Measurements from ENCODE around the gene NOVA1. TPM values are rescaled to one million over a fixed set of nuclear protein-coding genes. Genes with fewer than 3 reads are reported as not detected.
A peak's percentile ranks its signal among the peaks of the same experiment; 100 is the strongest.

NOVA1 gene
- polyA plus RNA-seq, 3 donors: 0.01 TPM; not detected in 2

GRCh38 chr14:26595926-26596542 lies 1.8 kb downstream of the NOVA1 start:
- H3K36me3 ChIP-seq (replicated peaks in 1 of 2; ENCODE audit: control insufficient read depth in 1 of 2, insufficient read depth in 2 of 2, low read length in 2 of 2): no peaks in the 10 kb centered on the region
- Mint-ChIP-seq H3K4me1 (peaks cover 4% of the 10 kb centered on the region), H3K27ac (no peak overlapping the region), H3K9me3 (peaks cover 0 to 15% (median 9%) of the 10 kb centered on the region in 7 donors), H3K27me3 (ENCODE audit: low read depth in 3 of 3) (peaks cover 41 to 53% (median 46%) of the 10 kb centered on the region in 3 donors), H3K4me3 (peak overlapping the region in 1 of 2 donors; percentile 85), H3K36me3 (no peaks in the 10 kb centered on the region)
- intact Hi-C loops (cut with micrococcal nuclease): no loop called here
- no peak overlapping the region for H3K4me2 ChIP-seq (replicated peaks; ENCODE audit: extremely low read depth, low read length, poor library complexity, severe bottlenecking)
- no peak overlapping the region for H3K9ac ChIP-seq (ENCODE audit: insufficient read depth, low read length, poor library complexity, severe bottlenecking)
- H3K9me3 ChIP-seq (replicated peaks in 1 of 2; ENCODE audit: control insufficient read depth in 1 of 2, insufficient read depth in 1 of 2, low read length in 2 of 2): peaks cover 0 to 21% of the 10 kb centered on the region in 2 donors
- no peaks in the 10 kb centered on the region for H3K4me1 ChIP-seq (ENCODE audit: control insufficient read depth in 1 of 2, insufficient read depth in 2 of 2, low read length in 2 of 2)
- H3K79me2 ChIP-seq (ENCODE audit: insufficient read depth, low read length): no peaks in the 10 kb centered on the region
- H3K27ac ChIP-seq (ENCODE audit: low read depth in 1 of 2, low read length in 2 of 2): no peak overlapping the region
- DNase-seq: no peak
- H3K27me3 ChIP-seq (ENCODE audit: control insufficient read depth in 2 of 2, insufficient read depth in 2 of 2, low read length in 2 of 2): peaks cover 48 to 50% of the 10 kb centered on the region in 2 donors
- no peak overlapping the region for H3K4me3 ChIP-seq (replicated peaks in 1 of 3; ENCODE audit: low read depth in 2 of 3, low read length in 3 of 3)
- H2AFZ ChIP-seq (ENCODE audit: insufficient read depth, low read depth, low read length, poor library complexity, severe bottlenecking): no peak overlapping the region
- H4K20me1 ChIP-seq (ENCODE audit: insufficient read depth, low read length): no peaks in the 10 kb centered on the region
- TF ChIP-seq CTCF (IDR thresholded peaks at IDR 0.05): no peak
- WGBS (ENCODE audit: insufficient coverage): 20% methylated on average over 1 of the region's 8 CpGs

GRCh38 chr14:26594756-26595545 lies 2.9 kb downstream of the NOVA1 start:
- H3K9me3 ChIP-seq (replicated peaks in 1 of 2; ENCODE audit: control insufficient read depth in 1 of 2, insufficient read depth in 1 of 2, low read length in 2 of 2): peaks cover 0 to 21% of the 10 kb centered on the region in 2 donors
- H2AFZ ChIP-seq (ENCODE audit: insufficient read depth, low read depth, low read length, poor library complexity, severe bottlenecking): no peak overlapping the region
- no peak overlapping the region for H3K27ac Mint-ChIP-seq
- DNase-seq: no peak
- peaks cover 39 to 49% (median 42%) of the 10 kb centered on the region in 3 donors for H3K27me3 Mint-ChIP-seq (ENCODE audit: low read depth in 3 of 3)
- no peak overlapping the region for H3K27ac ChIP-seq (ENCODE audit: low read depth in 1 of 2, low read length in 2 of 2)
- peaks cover 44 to 45% of the 10 kb centered on the region in 2 donors for H3K27me3 ChIP-seq (ENCODE audit: control insufficient read depth in 2 of 2, insufficient read depth in 2 of 2, low read length in 2 of 2)
- H3K79me2 ChIP-seq (ENCODE audit: insufficient read depth, low read length): no peaks in the 10 kb centered on the region
- no peaks in the 10 kb centered on the region for H3K36me3 Mint-ChIP-seq
- H3K4me1 Mint-ChIP-seq: peaks cover 4% of the 10 kb centered on the region
- no peak overlapping the region for H3K4me3 ChIP-seq (replicated peaks in 1 of 3; ENCODE audit: low read depth in 2 of 3, low read length in 3 of 3)
- H3K4me2 ChIP-seq (replicated peaks; ENCODE audit: extremely low read depth, low read length, poor library complexity, severe bottlenecking): no peak overlapping the region
- peak overlapping the region in 1 of 2 donors; percentile 30 for H3K4me3 Mint-ChIP-seq
- TF ChIP-seq CTCF (IDR thresholded peaks at IDR 0.05): no peak
- no peaks in the 10 kb centered on the region for H4K20me1 ChIP-seq (ENCODE audit: insufficient read depth, low read length)
- H3K4me1 ChIP-seq (ENCODE audit: control insufficient read depth in 1 of 2, insufficient read depth in 2 of 2, low read length in 2 of 2): no peaks in the 10 kb centered on the region
- intact Hi-C loops (cut with micrococcal nuclease): no loop called here
- H3K9ac ChIP-seq (ENCODE audit: insufficient read depth, low read length, poor library complexity, severe bottlenecking): no peak overlapping the region
- no CpG with 5 or more reads among the region's 2 CpGs for WGBS (ENCODE audit: insufficient coverage)
- H3K36me3 ChIP-seq (replicated peaks in 1 of 2; ENCODE audit: control insufficient read depth in 1 of 2, insufficient read depth in 2 of 2, low read length in 2 of 2): no peaks in the 10 kb centered on the region
- H3K9me3 Mint-ChIP-seq: peaks cover 0 to 15% (median 9%) of the 10 kb centered on the region in 7 donors

All from CD14-positive monocyte (primary cell).